CD14-positive monocyte (primary cell): Measurements from ENCODE around the gene AMOTL1. TPM values are rescaled to one million over a fixed set of nuclear protein-coding genes. Genes with fewer than 3 reads are reported as not detected.

Source experiments
- DNase-seq, 3 donors: peaks; one replicate each; pipeline ENCODE4 v3.0.0-alpha.2; 2011 to 2022
- H2AFZ ChIP-seq: 2 replicates; pipeline ENCODE4 v1.6.0; 2012; ENCODE audit warnings: mild to moderate bottlenecking, low read depth, low read length, inconsistent platforms; ENCODE audit not compliant: insufficient read depth, poor library complexity, severe bottlenecking
- H3K27ac ChIP-seq, 2 donors: 1 replicate in 1 of 2; 2 replicates in 1 of 2; pipeline ENCODE4 v1.5.1; 2012 to 2013; ENCODE audit warnings: low read length in 2 of 2, control low read depth in 1 of 2, inconsistent platforms in 1 of 2, low read depth in 1 of 2, mild to moderate bottlenecking in 1 of 2
- H3K27me3 ChIP-seq, 2 donors: one replicate each; pipeline versions ENCODE4 v1.6.0 to v1.6.1; 2011 to 2013; ENCODE audit warnings: low read length in 2 of 2; ENCODE audit not compliant: control insufficient read depth in 2 of 2, insufficient read depth in 2 of 2
- H3K36me3 ChIP-seq, 2 donors: replicated peaks in 1 of 2; 1 replicate in 1 of 2; 2 replicates in 1 of 2; pipeline versions ENCODE4 v1.5.1 to v1.6.1; 2012 to 2013; ENCODE audit warnings: low read length in 2 of 2, control low read depth in 1 of 2, inconsistent platforms in 1 of 2, mild to moderate bottlenecking in 1 of 2; ENCODE audit not compliant: insufficient read depth in 2 of 2, control insufficient read depth in 1 of 2
- H3K4me1 ChIP-seq, 2 donors: 1 replicate in 1 of 2; 2 replicates in 1 of 2; pipeline versions ENCODE4 v1.5.1 to v1.6.1; 2012 to 2013; ENCODE audit warnings: low read length in 2 of 2, control low read depth in 1 of 2, inconsistent platforms in 1 of 2, mild to moderate bottlenecking in 1 of 2, moderate library complexity in 1 of 2; ENCODE audit not compliant: insufficient read depth in 2 of 2, control insufficient read depth in 1 of 2
- H3K4me2 ChIP-seq: replicated peaks from 2 replicates; pipeline ENCODE3; 2012; ENCODE audit warnings: low read length, moderate library complexity, mild to moderate bottlenecking; ENCODE audit not compliant: poor library complexity, severe bottlenecking; ENCODE audit errors: extremely low read depth
- H3K4me3 ChIP-seq, 3 experiments: fragments of 200-600 bp in 1 of 3; sonication (generic) in 1 of 3; replicated peaks in 1 of 3; 1 replicate in 2 of 3; 2 replicates in 1 of 3; pipeline ENCODE4 v1.5.1; 2011 to 2013; ENCODE audit warnings: low read length in 3 of 3, mild to moderate bottlenecking in 3 of 3, control low read depth in 2 of 3, low read depth in 2 of 3, inconsistent platforms in 1 of 3, moderate library complexity in 1 of 3
- H3K79me2 ChIP-seq: 2 replicates; pipeline ENCODE4 v1.6.0; 2012; ENCODE audit warnings: mild to moderate bottlenecking, control low read depth, inconsistent platforms, low read length, moderate library complexity; ENCODE audit not compliant: insufficient read depth
- H3K9ac ChIP-seq: 2 replicates; pipeline ENCODE4 v1.6.0; 2017; ENCODE audit warnings: low read length, mild to moderate bottlenecking; ENCODE audit not compliant: insufficient read depth, poor library complexity, severe bottlenecking
- H3K9me3 ChIP-seq, 2 donors: replicated peaks in 1 of 2; 1 replicate in 1 of 2; 2 replicates in 1 of 2; pipeline versions ENCODE4 v1.5.1 to v1.6.1; 2012 to 2013; ENCODE audit warnings: low read length in 2 of 2, control low read depth in 1 of 2; ENCODE audit not compliant: control insufficient read depth in 1 of 2, insufficient read depth in 1 of 2
- H4K20me1 ChIP-seq: 2 replicates; pipeline ENCODE4 v1.6.0; 2012; ENCODE audit warnings: mild to moderate bottlenecking, low read length, control low read depth, moderate library complexity; ENCODE audit not compliant: insufficient read depth
- H3K27ac Mint-ChIP-seq, 7 donors: one replicate each; pipeline ENCODE4 v1.8.0; 2020; ENCODE audit warnings: mild to moderate bottlenecking in 7 of 7, mixed read lengths in 7 of 7, moderate library complexity in 6 of 7, inconsistent platforms in 2 of 7
- H3K27me3 Mint-ChIP-seq, 3 donors: one replicate each; pipeline ENCODE4 v1.8.0; 2021 to 2022; ENCODE audit warnings: low read depth in 3 of 3, mild to moderate bottlenecking in 3 of 3, mixed read lengths in 3 of 3, moderate library complexity in 3 of 3, inconsistent platforms in 1 of 3
- H3K36me3 Mint-ChIP-seq, 2 donors: one replicate each; pipeline ENCODE4 v1.8.0; 2020; ENCODE audit warnings: mixed read lengths in 2 of 2, inconsistent platforms in 1 of 2, mild to moderate bottlenecking in 1 of 2
- H3K4me1 Mint-ChIP-seq: one replicate; pipeline ENCODE4 v1.8.0; 2020; ENCODE audit warnings: mild to moderate bottlenecking, mixed read lengths
- H3K4me3 Mint-ChIP-seq, 2 donors: one replicate each; pipeline ENCODE4 v1.8.0; 2020; ENCODE audit warnings: mild to moderate bottlenecking in 2 of 2, mixed read lengths in 2 of 2, moderate library complexity in 1 of 2
- H3K9me3 Mint-ChIP-seq, 7 donors: one replicate each; pipeline ENCODE4 v1.8.0; 2020 to 2022; ENCODE audit warnings: mixed read lengths in 7 of 7, mild to moderate bottlenecking in 6 of 7, moderate library complexity in 6 of 7, inconsistent platforms in 2 of 7
- WGBS: methylation state at CpG from one replicate; pipeline ENCODE4 v1.1.5; 2013; ENCODE audit warnings: missing lambda C conversion rate; ENCODE audit not compliant: insufficient coverage; 5-methylcytosine and 5-hydroxymethylcytosine counted together
- intact Hi-C, 2 donors: fragments of 100-400 bp; cut with micrococcal nuclease; formaldehyde crosslinking; loops; one replicate each; pipeline versions ENCODE4 v1.15.0 to v1.15.1; 2023
- polyA plus RNA-seq, 3 donors: library from polyadenylated mRNA; depleted of rRNA in 1 of 3; unstranded in 2 of 3; stranded (reverse) in 1 of 3; fragments of 300-500 nt in 2 of 3; fragments of >200 nt in 1 of 3; fragmentation: Illumina TruSeq in 2 of 3; gene quantifications; 1 replicate in 2 of 3; 2 replicates in 1 of 3; pipeline ENCODE4 v1.2.3, GENCODE V29; 2012 to 2021
- TF ChIP-seq, protein P1 (sequence below): fragments of 200-600 bp; IDR thresholded peaks from one replicate; pipeline ENCODE4 v1.8.0; 2022; ENCODE audit warnings: antibody characterized with exemption, mild to moderate bottlenecking

AMOTL1 gene
- polyA plus RNA-seq, 3 donors, result 0.41 to 0.66 (median 0.46) TPM

DNA sequence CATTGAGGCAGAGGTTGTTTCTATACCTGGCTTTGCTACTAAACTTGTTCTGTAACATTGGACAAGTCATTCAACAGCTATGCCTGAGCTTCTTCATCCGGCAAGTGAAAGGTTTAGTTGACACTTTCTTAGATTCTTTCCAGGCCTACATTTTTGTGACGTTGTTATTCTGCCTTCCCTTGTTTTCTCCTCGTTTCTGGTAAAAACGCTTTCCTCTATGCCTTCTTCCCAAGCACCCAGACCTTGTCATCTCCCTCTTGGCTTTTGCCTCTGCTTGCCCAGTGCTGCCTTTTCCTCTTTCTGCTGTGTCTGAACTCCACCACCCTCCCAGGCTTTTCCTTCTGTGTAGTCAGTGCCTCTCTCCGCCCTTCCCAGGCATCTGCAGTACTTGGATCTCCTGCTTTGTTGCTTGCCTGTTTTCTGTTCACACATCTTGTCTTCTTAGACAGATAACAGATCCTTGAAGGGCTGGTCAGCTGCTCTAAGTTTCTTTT, 1.4 kb upstream of the AMOTL1 start:
- H3K79me2 ChIP-seq, result peaks cover 20% of the 10 kb centered on the region
- no peak overlapping the region for H3K9ac ChIP-seq
- H3K27me3 ChIP-seq, result peaks cover 0 to 18% of the 10 kb centered on the region in 2 donors
- no peak overlapping the region for H2AFZ ChIP-seq
- no peaks in the 10 kb centered on the region for H4K20me1 ChIP-seq
- H3K4me2 ChIP-seq, result no peak overlapping the region
- H3K27ac ChIP-seq, result no peak overlapping the region
- no peak overlapping the region for H3K27ac Mint-ChIP-seq
- DNase-seq, result no peak
- H3K36me3 Mint-ChIP-seq, result no peaks in the 10 kb centered on the region
- H3K4me1 ChIP-seq, result peaks cover 12 to 13% of the 10 kb centered on the region in 2 donors
- peaks cover 24% of the 10 kb centered on the region for H3K4me1 Mint-ChIP-seq
- TF ChIP-seq, protein P1, sequence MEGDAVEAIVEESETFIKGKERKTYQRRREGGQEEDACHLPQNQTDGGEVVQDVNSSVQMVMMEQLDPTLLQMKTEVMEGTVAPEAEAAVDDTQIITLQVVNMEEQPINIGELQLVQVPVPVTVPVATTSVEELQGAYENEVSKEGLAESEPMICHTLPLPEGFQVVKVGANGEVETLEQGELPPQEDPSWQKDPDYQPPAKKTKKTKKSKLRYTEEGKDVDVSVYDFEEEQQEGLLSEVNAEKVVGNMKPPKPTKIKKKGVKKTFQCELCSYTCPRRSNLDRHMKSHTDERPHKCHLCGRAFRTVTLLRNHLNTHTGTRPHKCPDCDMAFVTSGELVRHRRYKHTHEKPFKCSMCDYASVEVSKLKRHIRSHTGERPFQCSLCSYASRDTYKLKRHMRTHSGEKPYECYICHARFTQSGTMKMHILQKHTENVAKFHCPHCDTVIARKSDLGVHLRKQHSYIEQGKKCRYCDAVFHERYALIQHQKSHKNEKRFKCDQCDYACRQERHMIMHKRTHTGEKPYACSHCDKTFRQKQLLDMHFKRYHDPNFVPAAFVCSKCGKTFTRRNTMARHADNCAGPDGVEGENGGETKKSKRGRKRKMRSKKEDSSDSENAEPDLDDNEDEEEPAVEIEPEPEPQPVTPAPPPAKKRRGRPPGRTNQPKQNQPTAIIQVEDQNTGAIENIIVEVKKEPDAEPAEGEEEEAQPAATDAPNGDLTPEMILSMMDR, result no peak
- no peak overlapping the region for H3K4me3 Mint-ChIP-seq
- no peaks in the 10 kb centered on the region for H3K9me3 ChIP-seq
- 96% methylated on average over 4 of the region's 5 CpGs for WGBS
- peaks cover 0 to 4% (median 0%) of the 10 kb centered on the region in 7 donors for H3K9me3 Mint-ChIP-seq
- no peak overlapping the region for H3K4me3 ChIP-seq
- no peaks in the 10 kb centered on the region for H3K36me3 ChIP-seq
- intact Hi-C loops, result no loop called here
- H3K27me3 Mint-ChIP-seq, result peaks cover 11 to 19% (median 18%) of the 10 kb centered on the region in 3 donors

DNA sequence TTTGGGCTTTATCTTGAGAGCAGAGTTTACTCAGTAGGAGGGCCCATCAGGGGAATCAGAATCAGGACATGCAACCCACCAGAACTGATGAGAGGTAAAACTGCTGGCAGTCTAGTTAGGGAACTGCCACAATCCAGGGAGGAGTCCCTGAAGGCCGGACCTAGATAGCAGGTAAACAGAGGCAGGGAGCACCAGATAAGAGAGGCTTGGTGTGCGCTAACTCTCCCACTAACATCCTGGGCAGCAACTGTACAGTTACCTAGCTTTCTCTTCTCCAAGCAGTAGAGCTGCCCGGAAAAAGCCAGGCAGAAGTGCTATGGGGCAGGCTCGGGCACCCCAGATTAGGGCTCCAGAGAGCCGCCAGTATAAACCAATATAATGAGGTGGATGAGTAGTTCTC, 865 bp upstream of the AMOTL1 start:
- Mint-ChIP-seq H3K36me3 (no peaks in the 10 kb centered on the region), H3K4me1 (peaks cover 28% of the 10 kb centered on the region), H3K27ac (no peak overlapping the region), H3K4me3 (peak overlapping the region in 1 of 2 donors; percentile 91), H3K9me3 (peaks cover 0 to 6% (median 0%) of the 10 kb centered on the region in 7 donors), H3K27me3 (peaks cover 11 to 19% (median 18%) of the 10 kb centered on the region in 3 donors)
- H3K27ac ChIP-seq, result no peak overlapping the region
- no peak overlapping the region for H3K4me3 ChIP-seq
- intact Hi-C loops, result no loop called here
- peaks cover 0 to 18% of the 10 kb centered on the region in 2 donors for H3K27me3 ChIP-seq
- H2AFZ ChIP-seq, result peak overlapping the region; percentile 89
- H3K4me2 ChIP-seq, result no peak overlapping the region
- H3K9ac ChIP-seq, result no peak overlapping the region
- TF ChIP-seq, protein P1, result no peak
- H4K20me1 ChIP-seq, result no peaks in the 10 kb centered on the region
- peaks cover 12 to 13% of the 10 kb centered on the region in 2 donors for H3K4me1 ChIP-seq
- no peaks in the 10 kb centered on the region for H3K9me3 ChIP-seq
- DNase-seq, result no peak
- peaks cover 22% of the 10 kb centered on the region for H3K79me2 ChIP-seq
- no CpG with 5 or more reads among the region's 5 CpGs for WGBS
- H3K36me3 ChIP-seq, result no peaks in the 10 kb centered on the region
